ENCODE measurements around the gene GRB2.
"Not testable (repeated sequence)": the region's sequence is repeated elsewhere in the genome, so short reads cannot be mapped to it uniquely, and the experiment has no call there.

The GRB2 gene

DNA sequence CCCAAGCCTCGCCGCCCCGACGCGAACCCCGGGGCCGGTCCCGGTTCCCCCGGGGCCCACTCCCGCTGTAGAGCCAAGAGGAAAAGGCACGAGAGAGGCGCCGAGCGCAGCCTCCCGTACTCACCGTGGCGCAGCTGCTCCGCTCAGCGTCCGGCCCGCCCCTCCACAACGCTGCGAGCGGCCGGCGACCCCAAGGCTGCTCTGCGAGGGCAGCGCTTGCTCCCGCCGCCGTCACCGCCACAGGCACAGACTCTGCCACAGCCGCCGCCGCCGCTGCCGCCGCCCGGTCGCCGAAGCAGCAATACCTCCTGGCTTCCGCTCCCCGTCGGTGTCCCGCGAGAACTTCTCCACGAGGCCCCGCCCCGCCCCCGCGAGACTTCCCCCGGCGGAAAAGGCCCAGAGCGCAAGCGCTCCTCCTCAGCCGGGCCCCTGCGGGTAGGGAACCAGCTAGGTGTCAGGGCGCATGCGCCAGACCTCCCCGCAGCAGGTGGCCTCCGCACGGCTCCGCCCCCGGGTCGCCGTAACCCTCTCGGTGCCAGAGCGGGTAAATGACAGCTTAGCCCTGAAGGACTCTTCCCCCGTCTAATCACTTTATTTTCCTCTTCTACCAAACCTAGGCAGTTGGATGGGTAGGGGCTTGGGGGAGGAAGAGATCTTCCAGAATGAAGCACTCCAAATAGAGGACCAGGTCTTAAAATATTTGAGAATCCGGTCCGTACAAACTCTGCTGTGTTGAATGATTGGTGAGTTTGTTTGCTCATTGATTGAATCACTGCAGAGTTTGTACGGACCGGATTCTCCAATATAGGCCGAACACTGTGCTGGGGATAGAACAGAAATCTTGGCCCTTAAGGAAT, at the start of gene GRB2:
GRB2 (minus strand) TSS at position 314 of the 857 bp plus-strand sequence. CDS start 12,050 bp downstream, outside the sequence.
- DNase-seq, result peak; percentile 98

DNA sequence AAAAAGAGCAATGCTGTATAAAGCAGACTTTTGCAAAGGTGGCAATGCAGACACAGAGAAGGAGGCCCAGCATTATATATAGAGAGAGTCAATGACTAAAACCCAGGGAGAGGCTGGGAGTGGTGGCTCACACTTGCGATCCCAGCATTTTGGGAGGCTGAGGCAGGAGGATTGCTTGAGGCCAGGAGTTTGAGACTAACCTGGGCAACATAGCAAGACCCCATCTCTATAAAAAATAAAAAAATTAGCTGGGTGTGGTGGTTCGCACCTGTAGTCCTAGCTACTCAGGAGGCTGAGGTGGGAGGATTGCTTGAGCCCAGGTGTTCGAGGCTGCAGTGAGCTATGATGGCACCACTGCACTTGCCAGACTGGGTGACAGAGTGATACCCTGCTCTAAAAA, 49.2 kb upstream of the GRB2 start:
- not testable (repeated sequence) for DNase-seq

DNA sequence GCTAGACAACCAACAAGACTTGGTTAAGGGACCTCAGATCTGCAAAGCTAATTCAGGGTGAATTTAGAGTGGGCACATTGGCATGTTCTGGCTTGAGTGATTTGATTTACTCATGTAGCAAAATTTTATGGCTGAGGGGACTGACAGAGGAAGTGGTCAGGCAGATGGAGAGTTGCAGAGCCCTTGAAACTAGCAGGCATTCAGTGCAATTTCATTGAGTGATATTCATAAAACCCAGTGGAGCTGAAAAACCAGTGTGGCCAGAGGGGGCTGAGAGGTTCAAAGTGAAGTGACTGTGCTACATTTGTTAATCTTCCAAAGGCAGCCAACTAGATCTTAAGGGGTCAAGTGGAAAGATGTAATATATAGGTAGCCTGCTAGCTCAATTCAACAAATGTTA, 48.7 kb upstream of the GRB2 start:
- DNase-seq, result no peak

DNA sequence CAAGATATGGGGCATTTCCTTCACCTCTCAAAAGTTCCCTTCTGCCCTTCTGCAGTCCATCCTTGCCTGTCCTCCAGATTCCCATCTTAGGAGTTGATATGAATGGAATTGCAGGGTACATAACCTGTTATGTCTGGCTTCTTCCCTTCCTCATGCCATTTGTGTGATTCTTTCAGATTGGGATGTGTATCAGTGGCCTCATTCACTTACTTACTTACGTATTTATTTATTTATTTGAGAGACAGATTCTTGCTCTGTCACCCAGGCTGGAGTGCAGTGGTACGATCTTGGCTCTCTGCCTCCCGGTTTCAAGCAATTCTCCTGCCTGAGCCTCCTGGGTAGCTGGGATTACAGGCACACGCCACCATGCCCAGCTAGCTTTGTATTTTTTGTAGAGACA, 44.8 kb upstream of the GRB2 start:
- DNase-seq, result no peak

DNA sequence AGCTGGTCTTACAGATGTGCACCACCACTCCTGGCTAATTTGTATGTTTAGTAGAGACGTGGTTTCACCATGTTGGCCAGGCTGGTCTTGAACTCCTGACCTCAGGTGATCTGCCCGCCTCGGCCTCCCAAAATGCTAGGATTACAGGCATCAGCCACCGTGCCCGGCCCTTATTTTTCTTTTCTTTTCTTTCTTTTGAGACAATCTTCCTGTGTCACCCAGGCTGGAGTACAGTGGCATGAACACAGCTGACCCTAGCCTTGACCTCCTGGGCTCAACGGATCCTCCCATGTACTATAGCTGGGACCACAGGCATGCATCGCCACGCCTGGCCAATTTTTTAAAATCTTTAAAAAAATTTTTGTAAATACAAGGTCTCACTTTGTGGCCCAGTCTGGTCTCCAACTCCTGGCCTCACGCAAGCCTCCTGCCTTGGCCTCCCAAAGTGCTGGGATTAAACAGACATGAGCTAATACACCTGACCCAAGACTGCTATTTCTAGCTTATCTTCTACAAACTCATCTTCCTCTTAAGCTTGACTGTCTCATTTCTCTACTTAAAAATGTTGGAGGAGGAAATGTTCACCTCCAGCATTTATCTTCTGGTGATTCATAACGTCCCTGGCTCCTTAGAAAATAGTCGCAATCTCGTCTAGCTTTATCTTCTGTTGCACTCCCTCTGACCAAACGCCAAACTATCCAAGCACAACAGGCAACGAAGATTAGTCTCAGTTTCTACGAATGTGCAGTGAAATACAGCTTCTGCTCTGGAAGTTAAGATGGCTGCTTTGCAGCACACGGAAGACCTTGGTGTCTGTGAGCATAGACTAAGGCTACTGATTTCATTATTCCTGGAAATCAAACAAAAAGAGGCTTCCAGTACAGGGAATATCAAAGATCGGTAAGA, 42.7 kb upstream of the GRB2 start:
- no peak for DNase-seq

DNA sequence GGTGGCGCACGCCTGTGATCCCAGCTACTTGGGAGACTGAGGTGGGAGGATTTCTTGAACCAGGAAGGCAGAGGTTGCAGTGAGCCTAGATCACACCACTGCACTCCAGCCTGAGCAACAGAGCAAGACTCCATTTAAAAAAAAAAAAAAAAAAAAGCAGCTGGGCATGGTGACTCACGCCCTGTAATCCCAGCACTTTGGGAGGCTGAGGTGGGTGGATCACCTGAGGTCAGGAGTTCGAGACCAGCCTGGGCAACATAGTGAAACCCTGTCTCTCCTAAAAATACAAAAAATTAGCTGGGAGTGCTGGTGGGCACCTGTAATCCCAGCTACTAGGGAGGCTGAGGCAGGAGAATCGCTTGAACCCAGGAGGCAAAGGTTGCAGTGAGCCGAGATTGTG, 40.4 kb upstream of the GRB2 start:
- DNase-seq, result not testable (repeated sequence)

DNA sequence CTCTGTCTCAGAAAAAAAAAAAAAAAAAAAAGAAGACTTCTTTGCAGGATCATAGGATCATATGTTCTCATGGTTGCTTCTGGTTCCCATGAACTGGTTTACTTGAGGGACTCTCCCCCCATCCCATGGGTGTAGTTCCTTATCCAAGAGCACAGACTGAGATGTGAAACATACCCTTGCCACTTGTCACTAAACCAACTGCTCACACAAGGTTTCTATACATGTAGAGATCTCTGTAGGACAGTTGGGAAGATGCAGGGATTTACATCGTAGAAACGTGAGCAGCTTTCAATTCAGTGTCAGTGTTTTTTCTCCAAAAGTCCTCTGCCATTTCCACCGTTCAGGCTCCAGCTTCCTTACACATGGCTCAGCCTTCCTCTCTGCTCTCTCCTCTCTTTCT, 39.8 kb upstream of the GRB2 start:
- DNase-seq, result no peak

DNA sequence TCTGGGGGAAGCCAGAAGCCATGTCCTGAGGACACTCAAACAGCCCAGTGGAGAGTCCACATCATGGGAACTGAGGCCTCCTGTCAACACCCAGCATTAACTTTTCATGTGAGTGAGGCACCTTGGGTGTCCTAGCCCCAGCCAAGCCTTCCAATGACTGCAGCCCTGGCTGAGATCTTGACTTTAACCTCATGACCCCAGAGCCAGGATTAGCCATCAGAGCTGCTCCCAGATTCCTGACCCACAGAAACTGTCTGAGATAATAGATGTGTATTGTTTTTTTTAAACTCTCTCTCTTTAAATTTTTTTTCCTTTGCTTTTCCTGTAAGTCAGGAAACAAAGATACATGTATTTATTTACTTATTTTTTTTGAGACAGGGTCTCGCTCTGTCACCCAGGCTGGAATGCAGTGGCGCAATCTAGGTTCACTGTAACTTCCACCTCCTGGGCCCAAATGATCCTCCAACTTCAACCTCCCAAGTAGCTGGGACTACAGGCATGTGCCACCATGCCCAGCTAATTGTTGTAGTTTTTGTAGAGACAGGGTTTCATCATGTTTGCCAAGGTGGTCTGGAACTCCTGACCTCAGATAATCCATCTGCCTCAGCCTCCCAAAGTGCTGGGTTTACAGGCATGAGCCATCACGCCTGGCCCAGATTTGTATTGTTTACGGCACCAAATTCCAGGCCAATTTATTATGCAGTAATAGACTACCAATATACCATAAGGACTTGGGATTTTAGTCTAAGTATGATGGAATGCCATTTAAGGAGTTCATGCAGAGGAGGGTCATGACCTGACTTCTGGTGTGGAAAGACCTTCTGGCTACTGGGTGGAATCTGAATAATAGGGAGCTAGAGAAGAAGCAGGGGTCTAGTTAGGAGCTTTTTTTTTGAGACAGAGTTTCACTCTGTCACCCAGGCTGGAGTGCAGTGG, 37.0 kb upstream of the GRB2 start:
- DNase-seq, result no peak

DNA sequence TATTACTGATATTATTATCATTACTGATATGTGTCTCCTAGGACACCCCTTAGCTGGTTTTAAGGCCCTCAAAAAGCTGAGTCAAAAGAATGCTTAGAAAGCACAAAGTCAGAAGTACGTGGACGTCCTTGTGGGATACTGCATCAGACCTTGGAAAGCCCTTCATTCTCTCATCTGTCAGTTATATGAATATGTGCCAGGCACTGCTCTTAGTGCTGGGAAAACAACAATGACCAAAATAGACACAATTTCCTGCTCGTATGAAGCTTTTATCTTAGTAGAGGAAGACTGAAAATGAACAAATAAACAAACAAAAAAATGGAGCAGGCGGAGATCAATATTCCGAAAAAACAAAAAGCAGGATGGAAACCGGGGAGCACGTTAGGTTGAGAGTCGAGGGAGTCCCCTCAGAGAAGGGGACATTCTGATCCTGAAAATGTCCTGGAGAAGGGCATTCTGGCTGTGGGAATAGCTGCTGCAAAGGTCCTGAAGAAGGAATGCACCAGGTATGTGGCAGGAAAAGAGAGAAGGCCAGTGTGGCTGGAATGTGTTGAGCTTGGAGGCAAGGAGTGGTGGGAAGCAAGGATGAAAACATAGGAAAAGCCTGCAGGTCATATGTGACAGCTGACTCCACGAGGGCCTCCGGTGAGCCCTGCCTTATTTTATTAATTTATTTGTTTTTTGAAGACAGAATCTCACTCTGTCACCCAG, 35.4 kb upstream of the GRB2 start:
- DNase-seq, result no peak

DNA sequence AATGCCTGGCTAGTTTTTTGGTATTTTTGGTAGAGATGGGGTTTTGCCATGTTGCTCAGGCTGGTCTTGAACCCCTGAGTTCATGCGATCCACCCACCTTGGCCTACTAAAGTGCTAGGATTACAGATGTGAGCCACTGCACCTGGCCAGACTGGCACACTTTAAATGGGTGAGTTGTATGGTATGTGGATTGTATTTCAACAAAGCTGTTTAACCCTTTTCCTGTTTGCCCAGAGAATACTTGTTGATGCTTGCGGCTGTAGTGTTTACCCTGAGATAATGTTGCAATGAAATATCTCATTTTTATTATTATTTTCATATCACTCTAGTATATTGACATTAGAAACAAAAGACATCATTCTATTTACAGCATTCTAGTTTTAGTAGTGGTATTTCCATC, 33.8 kb upstream of the GRB2 start:
- no peak for DNase-seq

DNA sequence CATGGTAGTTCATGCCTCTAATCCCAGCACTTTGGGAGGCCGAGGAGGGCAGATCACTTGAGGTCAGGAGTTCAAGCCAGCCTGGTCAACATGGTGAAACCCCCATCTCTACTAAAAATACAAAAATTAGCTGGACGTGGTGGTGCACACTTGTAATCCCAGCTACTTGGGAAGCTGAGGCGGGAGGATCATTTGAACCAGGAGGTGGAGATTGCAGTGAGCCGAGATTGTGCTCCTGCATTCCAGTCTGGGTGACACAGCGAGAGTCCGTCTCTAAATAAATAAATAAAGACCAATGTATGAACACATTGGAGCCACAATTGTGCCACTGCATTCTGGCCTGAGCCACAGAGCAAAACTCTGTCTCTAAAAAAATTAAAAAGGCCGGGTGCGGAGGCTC, 31.9 kb upstream of the GRB2 start:
- DNase-seq, result not testable (repeated sequence)

DNA sequence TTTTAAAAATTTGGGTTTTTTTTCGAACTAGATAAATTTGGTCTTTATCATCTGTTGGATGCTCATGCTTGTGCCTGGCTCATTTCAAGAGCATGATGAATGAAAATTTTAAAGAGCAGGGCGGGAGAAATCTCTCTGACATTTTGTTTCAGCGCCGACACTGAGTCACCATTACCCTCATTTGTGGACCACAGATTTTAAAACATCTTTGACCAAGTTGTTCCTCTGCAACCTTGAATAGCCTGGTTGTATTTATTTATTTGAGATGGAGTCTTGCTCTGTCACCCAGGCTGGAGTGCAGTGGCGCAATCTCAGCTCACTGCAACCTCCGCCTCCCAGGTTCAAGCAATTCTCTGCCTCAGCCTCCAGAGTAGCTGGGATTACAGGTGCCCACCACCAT, 29.0 kb upstream of the GRB2 start:
- DNase-seq, result not testable (repeated sequence)

DNA sequence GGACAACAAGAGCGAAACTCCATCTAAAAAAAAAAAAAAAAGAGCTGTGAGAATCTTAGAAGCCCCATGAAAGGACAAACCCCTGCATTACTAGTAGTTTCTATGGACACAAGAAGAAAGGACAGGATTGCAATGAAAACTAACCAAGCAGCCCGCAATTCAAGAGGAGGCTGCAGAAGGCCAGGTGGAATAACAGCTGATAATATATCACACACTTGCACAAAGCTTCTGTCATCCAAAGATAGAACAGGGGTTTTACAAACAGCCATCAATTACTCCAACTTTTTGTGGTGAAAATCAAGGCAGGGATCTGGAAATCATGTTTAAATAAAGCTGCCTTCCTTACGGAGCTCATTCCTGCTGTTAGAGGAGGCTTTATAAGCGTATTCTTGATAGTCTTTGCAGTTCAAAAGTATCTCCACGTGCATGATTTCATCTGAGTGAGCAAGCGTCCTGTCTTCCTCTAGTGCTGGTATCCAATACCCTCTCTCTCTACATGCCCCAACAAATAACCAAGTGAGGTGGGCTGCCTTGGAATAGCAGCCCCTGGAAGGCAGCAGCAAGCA, 27.8 kb upstream of the GRB2 start:
- DNase-seq, result no peak

DNA sequence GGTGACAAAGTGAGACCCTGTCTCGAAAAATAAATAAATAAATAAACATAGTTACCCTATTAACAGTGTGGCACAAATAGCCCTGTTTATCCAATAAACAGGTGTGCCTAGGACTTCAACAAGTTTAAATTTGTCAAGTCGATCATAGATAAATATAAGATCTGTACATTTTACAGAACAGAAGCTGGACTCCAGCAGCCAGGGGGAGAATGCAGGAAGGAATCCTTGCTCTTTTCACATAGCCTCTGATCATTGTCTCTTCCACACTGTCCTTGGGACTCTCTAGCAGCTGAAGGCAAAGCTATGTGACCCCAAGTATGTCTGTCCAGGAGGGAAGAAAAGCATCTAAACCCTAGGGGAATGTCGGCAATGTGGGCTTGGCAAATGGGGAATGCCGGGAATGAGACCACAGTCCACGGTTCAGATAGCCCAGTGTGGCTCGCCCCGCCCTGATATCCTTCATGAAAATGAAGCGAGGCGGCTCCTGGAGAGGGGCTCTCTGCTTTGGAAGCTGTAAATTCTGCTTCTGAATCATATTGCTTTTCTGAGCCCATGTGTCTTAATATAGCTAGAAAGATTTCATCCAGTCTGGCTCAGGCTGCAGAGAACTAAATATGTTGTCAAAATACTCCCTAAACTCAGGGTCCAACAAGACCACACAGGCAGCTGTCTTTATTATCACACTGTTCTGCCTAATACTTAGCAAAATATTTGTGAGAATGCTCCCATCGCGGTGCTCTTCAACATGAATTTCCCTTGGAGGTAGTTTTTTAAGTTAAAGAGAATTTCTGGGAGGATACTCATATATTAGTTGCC, 24.9 kb upstream of the GRB2 start:
- peak; percentile 69 for DNase-seq

DNA sequence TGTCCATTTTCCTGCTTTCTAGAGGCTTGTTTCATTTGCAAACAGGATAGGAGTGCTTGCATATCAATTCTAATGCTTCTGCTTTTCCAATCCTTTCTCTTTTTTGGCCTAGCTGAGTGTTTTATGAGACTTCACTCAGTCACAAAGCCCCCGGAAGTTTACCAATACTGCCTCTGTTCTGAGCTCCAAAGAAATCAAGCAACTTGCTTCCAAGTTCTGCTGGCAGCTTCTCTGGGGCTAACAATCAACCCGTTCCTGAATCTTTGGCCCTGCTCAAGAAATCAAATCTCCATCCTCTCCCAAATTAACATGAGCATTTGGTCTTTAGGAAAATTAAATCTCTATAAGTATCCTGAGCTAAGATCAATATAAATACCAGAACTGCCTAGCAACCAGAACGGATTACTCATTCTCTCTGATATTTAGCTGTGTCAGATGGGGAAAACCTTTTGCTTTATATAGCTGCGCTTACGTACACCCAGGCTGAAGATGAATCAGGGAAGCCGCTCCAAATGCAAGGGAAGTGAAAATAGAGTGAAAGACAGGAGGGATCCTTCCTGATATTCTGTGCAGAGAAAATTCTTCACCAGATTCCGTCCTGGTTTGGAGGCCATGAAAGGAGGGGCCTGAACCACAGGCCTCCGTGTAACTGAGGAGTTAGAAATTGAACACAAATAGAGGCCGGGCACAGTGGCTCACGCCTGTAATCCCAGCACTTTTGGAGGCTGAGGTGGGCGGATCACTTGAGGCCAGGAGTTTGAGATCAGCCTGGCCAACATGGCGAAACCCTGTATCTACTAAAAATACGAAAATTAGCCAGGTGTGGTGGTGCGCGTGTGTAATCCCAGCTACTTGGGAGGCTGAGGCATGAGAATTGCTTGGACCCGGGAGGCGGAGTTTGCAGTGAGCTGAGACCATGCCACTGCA, 23.3 kb upstream of the GRB2 start:
- peak; percentile 51 for DNase-seq

DNA sequence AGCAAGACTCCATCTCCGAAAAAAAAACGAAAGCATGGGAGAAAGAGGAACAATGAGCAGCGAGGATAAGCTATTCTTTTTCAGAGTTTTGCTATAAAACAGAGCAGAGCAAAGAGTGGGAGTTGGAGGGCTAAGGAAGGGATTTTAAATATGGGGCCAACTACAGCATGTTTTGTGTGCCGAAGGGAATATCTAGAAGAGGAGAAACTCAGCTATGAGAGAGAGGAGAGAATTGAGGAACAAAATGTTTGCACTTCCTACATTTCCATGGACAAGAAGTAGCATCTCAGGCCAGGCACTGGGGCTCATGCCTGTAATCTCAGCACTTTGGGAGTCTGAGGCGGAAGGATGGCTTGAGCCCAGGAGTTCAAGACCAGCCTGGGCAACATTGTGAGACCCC, 13.1 kb upstream of the GRB2 start:
- no peak for DNase-seq

DNA sequence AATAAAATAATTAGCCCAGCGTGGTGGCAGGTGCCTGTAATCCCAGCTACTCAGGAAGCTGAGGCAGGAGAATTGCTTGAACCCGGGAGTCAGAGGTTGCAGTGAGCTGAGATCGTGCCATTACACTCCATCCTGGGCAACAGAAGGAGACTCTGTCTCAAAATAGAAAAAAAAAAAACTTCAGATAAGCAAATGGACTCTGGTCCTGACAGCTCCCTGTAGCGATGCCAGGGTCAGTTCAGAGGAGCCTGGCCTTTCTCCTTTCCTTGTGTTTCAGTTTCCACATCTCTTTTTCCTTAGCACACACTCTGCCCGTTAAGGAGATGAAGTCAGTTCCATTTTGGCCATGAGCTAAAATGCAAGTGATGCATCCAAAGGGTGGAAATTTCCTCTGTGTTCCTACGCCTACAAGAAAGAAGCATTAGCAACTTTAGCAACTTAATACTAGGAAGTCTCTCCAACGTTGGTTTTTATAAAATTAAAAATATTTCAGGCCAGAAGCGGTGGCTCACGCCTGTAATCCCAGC, 11.6 kb upstream of the GRB2 start:
- DNase-seq, result no peak

DNA sequence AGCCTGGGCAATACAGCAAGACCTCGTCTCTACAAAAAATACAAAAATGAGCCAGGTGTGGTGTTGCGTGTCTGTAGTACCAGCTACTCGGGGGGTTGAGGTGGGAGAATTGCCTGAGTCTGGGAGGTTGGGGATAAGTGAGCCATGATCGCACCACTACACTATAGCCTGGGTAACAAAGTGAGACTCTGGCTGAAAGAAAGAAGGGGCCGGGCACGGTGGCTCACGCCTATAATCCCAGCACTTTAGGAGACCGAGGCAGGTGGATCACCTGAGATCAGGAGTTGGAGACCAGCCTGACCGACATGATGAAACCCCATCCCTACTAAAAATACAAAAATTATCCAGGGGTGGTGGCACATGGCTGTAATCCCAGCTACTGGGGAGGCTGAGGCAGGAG, 10.5 kb upstream of the GRB2 start:
- DNase-seq, result no peak

DNA sequence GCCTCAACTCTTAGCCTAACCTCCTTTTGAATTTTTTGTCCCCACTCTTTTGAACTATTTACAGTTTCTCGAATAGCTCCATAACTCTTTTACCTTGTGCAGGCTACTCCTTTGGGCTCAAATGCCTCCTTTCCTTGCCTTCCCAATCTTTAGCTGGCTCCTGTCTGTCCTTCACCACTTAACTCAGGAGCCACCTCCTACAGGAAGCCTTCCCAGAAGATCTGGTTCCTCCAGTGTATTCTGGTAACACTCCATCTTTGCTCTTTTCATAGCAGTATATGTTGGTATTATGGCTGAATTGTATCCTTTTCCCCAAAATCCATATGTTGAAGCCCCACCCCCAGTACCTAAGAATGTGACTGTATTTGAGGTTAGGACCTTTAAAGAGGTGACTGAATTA, 9.0 kb upstream of the GRB2 start:
- DNase-seq, result no peak
